ENCODE measurements around the gene STK24. TPM values are rescaled to one million over a fixed set of nuclear protein-coding genes. Genes with fewer than 3 reads are reported as not detected.

The STK24 gene
- total RNA-seq, 4 donors from 2014 or later = 29.7 to 73.5 (median 62.6) TPM

GRCh38 chr13:98440390-98441055 lies 136.4 kb downstream of the STK24 start:
- Histone ChIP-seq H3K36me3 (no peaks in the 10 kb centered on the region), H3K4me3 (no peak overlapping the region), H3K9me3 (no peaks in the 10 kb centered on the region), H3K27me3 (no peaks in the 10 kb centered on the region), H3K4me1 (no peaks in the 10 kb centered on the region), H3K27ac (no peak overlapping the region)
- DNase-seq = no peak
- intact Hi-C loops (cut with DNase I; ENCODE audit: low total_unique reads) = loop anchor here (5.0 kb wide), 1 partner anchor 212 kb away; no protein-coding TSS in a partner anchor
- TF ChIP-seq, protein P1, sequence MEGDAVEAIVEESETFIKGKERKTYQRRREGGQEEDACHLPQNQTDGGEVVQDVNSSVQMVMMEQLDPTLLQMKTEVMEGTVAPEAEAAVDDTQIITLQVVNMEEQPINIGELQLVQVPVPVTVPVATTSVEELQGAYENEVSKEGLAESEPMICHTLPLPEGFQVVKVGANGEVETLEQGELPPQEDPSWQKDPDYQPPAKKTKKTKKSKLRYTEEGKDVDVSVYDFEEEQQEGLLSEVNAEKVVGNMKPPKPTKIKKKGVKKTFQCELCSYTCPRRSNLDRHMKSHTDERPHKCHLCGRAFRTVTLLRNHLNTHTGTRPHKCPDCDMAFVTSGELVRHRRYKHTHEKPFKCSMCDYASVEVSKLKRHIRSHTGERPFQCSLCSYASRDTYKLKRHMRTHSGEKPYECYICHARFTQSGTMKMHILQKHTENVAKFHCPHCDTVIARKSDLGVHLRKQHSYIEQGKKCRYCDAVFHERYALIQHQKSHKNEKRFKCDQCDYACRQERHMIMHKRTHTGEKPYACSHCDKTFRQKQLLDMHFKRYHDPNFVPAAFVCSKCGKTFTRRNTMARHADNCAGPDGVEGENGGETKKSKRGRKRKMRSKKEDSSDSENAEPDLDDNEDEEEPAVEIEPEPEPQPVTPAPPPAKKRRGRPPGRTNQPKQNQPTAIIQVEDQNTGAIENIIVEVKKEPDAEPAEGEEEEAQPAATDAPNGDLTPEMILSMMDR (IDR thresholded peaks at IDR 0.05) = no peak
- TF ChIP-seq POLR2A (IDR thresholded peaks at IDR 0.05) = no peak

- no peak for DNase-seq
- Histone ChIP-seq H3K36me3 (no peaks in the 10 kb centered on the region), H3K27ac (no peak overlapping the region), H3K4me1 (no peaks in the 10 kb centered on the region), H3K9me3 (no peaks in the 10 kb centered on the region), H3K27me3 (no peaks in the 10 kb centered on the region), H3K4me3 (no peak overlapping the region)
- TF ChIP-seq, protein P1 (IDR thresholded peaks at IDR 0.05) = no peak
- TF ChIP-seq POLR2A (IDR thresholded peaks at IDR 0.05) = no peak
- intact Hi-C loops (cut with DNase I; ENCODE audit: low total_unique reads) = loop anchor here (5.0 kb wide), 1 partner anchor 212 kb away; no protein-coding TSS in a partner anchor
Observed at GRCh38 chr13:98439896-98440295, 137.0 kb downstream of the STK24 start.

DNA sequence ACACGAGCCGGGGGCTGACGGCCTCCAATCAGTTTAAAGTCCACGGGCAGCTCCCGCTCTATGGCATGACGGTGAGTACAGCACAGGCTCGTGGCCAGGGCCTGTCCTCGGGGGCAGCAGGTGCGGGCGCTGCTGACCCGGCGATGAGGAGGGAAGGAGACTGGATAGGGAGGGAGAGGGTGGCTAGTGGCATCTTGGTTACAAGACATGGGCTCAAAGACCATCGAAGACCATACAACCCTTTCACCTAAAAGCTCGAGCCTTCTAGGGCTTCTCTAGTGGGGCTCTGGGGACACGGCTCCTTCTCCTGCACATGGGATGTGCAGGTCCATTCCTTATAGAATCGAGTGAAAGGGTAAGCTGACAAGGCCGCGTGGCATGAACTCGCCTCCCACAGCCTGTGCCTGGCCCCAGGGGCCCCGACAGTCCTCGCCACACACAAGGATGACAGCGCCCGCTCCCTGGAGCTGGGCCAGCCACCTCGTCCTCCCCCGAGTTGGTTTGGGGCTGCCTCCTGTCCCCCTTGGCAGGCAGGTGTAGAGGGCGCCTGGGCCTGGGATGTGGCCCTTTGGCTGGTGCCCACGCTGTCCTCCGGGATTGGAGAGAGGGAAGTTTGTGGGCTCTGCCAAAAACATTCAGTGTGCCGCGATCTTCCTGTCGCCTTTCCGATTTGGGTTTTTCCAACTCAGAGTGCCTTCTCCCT lies 137.6 kb downstream of the STK24 start:
- intact Hi-C loops (cut with DNase I; ENCODE audit: low total_unique reads) = no loop called here
- DNase-seq = no peak
- H3K4me3 ChIP-seq = no peak overlapping the region
- H3K4me1 ChIP-seq = no peaks in the 10 kb centered on the region
- H3K27ac ChIP-seq = no peak overlapping the region
- no peaks in the 10 kb centered on the region for H3K27me3 ChIP-seq
- H3K9me3 ChIP-seq = no peaks in the 10 kb centered on the region
- H3K36me3 ChIP-seq = no peaks in the 10 kb centered on the region
- TF ChIP-seq POLR2A (IDR thresholded peaks at IDR 0.05) = no peak
- TF ChIP-seq, protein P1 (IDR thresholded peaks at IDR 0.05) = no peak

- Histone ChIP-seq H3K4me3 (no peak overlapping the region), H3K27me3 (no peaks in the 10 kb centered on the region), H3K36me3 (no peaks in the 10 kb centered on the region), H3K27ac (no peak overlapping the region), H3K9me3 (no peaks in the 10 kb centered on the region), H3K4me1 (no peaks in the 10 kb centered on the region)
- DNase-seq = no peak
- no peak for TF ChIP-seq POLR2A (IDR thresholded peaks at IDR 0.05)
- TF ChIP-seq, protein P1 (IDR thresholded peaks at IDR 0.05) = no peak
- intact Hi-C loops (cut with DNase I; ENCODE audit: low total_unique reads) = no loop called here
Observed at GRCh38 chr13:98438246-98439125, 138.4 kb downstream of the STK24 start.
